Body of pancreas (tissue), 4 donors: Measurements from ENCODE around the gene DAPK2. TPM values are rescaled to one million over a fixed set of nuclear protein-coding genes. Genes with fewer than 3 reads are reported as not detected.

Source experiments
- ATAC-seq: fragments of 150-250 bp; one replicate; pipeline ENCODE4 v1.9.1; 2016
- DNase-seq, 4 donors: peaks; one replicate each; pipeline ENCODE4 v3.0.0-alpha.2; 2019
- H3K27ac ChIP-seq, 4 donors: fragments of 200-600 bp; sonication (generic); 1 replicate in 3 of 4; 2 replicates in 1 of 4; pipeline versions ENCODE4 v1.5.1 to v1.6.1; 2016 to 2019; ENCODE audit warnings: mild to moderate bottlenecking in 1 of 4, mixed read lengths in 1 of 4, moderate library complexity in 1 of 4
- H3K27me3 ChIP-seq, 2 donors: fragments of 200-600 bp; sonication (generic); one replicate each; pipeline ENCODE4 v1.6.0; 2016; ENCODE audit warnings: mild to moderate bottlenecking in 1 of 2
- H3K36me3 ChIP-seq, 2 donors: fragments of 200-600 bp; sonication (generic); replicated peaks in 1 of 2; 2 replicates each; pipeline ENCODE4 v1.5.1; 2016; ENCODE audit warnings: low read depth in 2 of 2; ENCODE audit not compliant: insufficient read depth in 1 of 2
- H3K4me1 ChIP-seq: fragments of 200-600 bp; sonication (generic); one replicate; pipeline ENCODE4 v1.6.0; 2016
- H3K4me3 ChIP-seq, 2 donors: fragments of 200-600 bp; sonication (generic); 1 replicate in 1 of 2; 2 replicates in 1 of 2; pipeline ENCODE4 v1.5.1; 2016 to 2019
- H3K9me3 ChIP-seq, 3 donors: fragments of 200-600 bp; sonication (generic); 1 replicate in 2 of 3; 2 replicates in 1 of 3; pipeline ENCODE4 v1.5.1; 2016
- POLR2A ChIP-seq, 3 donors: fragments of 450-650 bp; IDR thresholded peaks; one replicate each; pipeline ENCODE4 v1.6.1; 2016; ENCODE audit warnings: antibody characterized with exemption in 3 of 3, mild to moderate bottlenecking in 2 of 3
- WGBS, 2 donors: methylation state at CpG; one replicate each; pipeline ENCODE4 v1.1.5; 2017; 5-methylcytosine and 5-hydroxymethylcytosine counted together
- intact Hi-C: fragments of 100-400 bp; cut with DNase I; formaldehyde crosslinking; loops from one replicate; pipeline ENCODE4 v1.15.1; 2023
- total RNA-seq, 2 donors: library from RNA; depleted of rRNA; stranded (reverse); fragments of >200 nt; gene quantifications; one replicate each; pipeline ENCODE4 v1.1.0, GENCODE V29; 2016
- TF ChIP-seq, protein P1 (sequence below), 7 experiments: fragments of 450-650 bp in 4 of 7; fragments of 200-600 bp in 3 of 7; sonication (generic) in 3 of 7; IDR thresholded peaks; one replicate each; pipeline ENCODE4 v1.5.1; 2016 to 2019; ENCODE audit warnings: antibody characterized with exemption in 7 of 7

The DAPK2 gene
- total RNA-seq, 2 donors from 2014 or later = 2.9 to 5.9 TPM

DNA sequence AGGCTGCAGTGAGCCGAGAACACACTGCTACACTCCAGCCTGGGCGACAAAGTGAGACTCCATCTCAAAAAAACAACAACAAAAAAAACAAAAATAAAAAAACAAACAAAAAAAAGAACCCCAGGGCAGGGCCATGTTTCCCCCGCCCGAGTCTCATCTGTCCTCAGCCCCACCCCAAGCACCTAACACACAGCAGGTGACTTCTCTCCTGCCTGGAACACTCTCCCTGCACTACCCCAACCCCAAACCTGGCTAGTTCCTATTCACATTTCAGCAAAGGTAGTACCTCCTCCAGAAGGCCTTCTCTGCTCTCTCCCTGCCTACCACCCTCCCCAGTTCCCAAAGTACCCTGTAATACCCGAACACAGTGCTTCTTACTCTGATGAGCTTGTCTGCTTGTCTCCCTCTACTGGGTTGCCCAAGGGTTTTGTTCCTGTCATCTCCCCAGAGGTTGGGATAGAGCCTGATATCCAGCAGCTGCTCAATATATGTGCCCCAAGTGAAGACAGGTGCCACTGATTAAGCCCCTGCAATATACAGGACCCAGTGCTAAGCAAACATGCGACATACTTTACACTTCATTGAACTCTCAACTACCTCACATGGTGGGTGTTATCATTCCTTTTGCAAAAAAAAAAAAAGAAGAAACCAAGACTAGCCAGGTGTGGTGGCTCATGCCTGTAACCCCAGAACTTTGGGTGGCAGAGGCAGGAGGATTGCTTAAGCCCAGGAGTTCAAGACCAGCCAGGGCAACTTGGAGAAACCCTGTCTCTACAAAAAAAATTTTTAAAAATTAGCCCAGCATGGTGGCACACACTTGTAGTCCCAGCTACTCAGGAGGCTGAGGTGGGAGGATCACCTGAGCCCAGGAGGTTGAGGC lies 103.6 kb downstream of the DAPK2 start:
- DNase-seq = no peak
- intact Hi-C loops = no loop called here
- no peak for ATAC-seq

DNA sequence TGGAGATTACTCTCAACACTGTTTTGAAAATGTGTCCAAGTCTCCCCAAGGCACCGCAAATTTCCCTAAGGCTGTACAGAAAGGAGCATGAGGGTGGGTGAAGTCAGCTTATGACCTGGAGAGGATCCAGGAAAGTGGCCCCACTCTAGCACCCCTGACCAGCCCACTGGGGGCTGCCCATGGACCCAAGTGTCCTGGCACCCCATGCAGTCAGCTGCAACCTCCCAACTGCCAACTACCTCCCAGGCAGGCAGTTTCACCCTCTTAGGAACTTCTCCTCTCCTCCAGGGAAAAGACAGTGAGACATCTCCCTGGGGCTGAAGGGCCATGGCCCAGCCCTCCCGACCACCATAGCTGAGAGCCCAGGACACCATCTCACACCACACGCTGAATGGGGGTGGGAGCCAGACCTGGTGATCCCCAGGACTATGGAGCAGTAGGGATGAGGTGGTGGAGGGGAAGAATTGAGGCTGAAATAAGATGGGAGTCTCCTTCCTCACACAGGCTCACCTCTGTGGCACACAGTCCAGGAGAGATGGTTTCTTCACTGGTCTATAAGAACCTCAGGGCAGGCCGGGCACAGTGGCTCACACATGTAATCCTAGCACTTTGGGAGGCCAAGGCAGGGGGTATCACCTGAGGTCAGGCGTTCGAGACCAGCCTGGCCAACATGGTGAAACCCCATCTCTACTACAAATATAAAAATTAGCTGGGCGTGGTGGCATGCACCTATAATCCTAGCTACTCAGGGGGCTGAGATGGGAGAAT lies 104.4 kb downstream of the DAPK2 start:
- WGBS, 2 donors = 87 to 94% methylated on average over 7 of the region's 7 CpGs
- TF ChIP-seq POLR2A (IDR thresholded peaks at IDR 0.05) = no peak
- TF ChIP-seq, protein P1, sequence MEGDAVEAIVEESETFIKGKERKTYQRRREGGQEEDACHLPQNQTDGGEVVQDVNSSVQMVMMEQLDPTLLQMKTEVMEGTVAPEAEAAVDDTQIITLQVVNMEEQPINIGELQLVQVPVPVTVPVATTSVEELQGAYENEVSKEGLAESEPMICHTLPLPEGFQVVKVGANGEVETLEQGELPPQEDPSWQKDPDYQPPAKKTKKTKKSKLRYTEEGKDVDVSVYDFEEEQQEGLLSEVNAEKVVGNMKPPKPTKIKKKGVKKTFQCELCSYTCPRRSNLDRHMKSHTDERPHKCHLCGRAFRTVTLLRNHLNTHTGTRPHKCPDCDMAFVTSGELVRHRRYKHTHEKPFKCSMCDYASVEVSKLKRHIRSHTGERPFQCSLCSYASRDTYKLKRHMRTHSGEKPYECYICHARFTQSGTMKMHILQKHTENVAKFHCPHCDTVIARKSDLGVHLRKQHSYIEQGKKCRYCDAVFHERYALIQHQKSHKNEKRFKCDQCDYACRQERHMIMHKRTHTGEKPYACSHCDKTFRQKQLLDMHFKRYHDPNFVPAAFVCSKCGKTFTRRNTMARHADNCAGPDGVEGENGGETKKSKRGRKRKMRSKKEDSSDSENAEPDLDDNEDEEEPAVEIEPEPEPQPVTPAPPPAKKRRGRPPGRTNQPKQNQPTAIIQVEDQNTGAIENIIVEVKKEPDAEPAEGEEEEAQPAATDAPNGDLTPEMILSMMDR (IDR thresholded peaks at IDR 0.05) = no peak
- Histone ChIP-seq H3K9me3 (no peaks in the 10 kb centered on the region), H3K36me3 (no peaks in the 10 kb centered on the region), H3K4me1 (peaks cover 17% of the 10 kb centered on the region), H3K4me3 (no peak overlapping the region), H3K27ac (no peak overlapping the region), H3K27me3 (no peaks in the 10 kb centered on the region)
- no peak for ATAC-seq
- intact Hi-C loops = no loop called here
- no peak for DNase-seq

More for the DNA sequence above, 103.6 kb downstream of the DAPK2 start:
- no peak for TF ChIP-seq POLR2A (IDR thresholded peaks at IDR 0.05)
- TF ChIP-seq, protein P1 (IDR thresholded peaks at IDR 0.05) = no peak
- H3K27ac ChIP-seq = no peak overlapping the region
- no peaks in the 10 kb centered on the region for H3K9me3 ChIP-seq
- peaks cover 17% of the 10 kb centered on the region for H3K4me1 ChIP-seq
- 84 to 90% methylated on average over 6 of the region's 6 CpGs for WGBS, 2 donors
- no peaks in the 10 kb centered on the region for H3K36me3 ChIP-seq
- no peak overlapping the region for H3K4me3 ChIP-seq
- H3K27me3 ChIP-seq = no peaks in the 10 kb centered on the region

DNA sequence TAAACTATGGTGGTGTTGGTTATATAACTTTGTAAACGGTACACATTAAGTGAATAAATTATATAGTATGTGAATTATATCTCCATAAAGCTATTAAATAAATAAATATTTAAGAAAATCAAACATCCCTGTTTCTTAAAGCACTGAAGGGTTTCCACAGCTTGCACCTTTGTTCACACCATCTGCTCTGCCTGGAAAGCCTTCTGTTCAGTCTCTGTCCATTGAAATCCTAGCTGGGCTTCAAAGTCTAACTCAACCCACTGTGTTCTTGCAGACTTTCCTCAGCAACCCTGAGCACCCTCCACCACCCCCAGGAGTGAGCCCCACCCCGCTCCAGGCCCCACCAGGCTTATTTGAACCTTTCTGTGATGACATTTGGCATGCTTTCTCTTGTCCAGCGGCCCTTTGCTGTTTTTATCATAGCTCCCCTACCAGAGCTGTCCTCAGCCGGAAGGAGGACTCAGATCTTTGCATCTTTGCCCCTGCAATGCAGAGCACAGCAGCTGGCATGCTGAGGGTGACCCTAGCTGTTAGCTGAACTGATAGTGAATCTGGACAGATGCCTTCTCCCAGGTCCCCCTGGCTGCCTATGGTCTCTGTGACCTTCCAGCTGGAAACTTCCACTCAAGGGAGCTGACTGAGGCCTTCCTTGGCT lies 105.2 kb downstream of the DAPK2 start:
- no peak for DNase-seq
- Histone ChIP-seq H3K9me3 (no peaks in the 10 kb centered on the region), H3K4me3 (no peak overlapping the region), H3K27me3 (no peaks in the 10 kb centered on the region), H3K4me1 (peaks cover 17% of the 10 kb centered on the region), H3K36me3 (no peaks in the 10 kb centered on the region), H3K27ac (no peak overlapping the region)
- intact Hi-C loops = no loop called here
- 66 to 88% methylated on average over 4 of the region's 4 CpGs for WGBS, 2 donors
- TF ChIP-seq, protein P1 (IDR thresholded peaks at IDR 0.05) = no peak
- TF ChIP-seq POLR2A (IDR thresholded peaks at IDR 0.05) = no peak
- no peak for ATAC-seq

DNA sequence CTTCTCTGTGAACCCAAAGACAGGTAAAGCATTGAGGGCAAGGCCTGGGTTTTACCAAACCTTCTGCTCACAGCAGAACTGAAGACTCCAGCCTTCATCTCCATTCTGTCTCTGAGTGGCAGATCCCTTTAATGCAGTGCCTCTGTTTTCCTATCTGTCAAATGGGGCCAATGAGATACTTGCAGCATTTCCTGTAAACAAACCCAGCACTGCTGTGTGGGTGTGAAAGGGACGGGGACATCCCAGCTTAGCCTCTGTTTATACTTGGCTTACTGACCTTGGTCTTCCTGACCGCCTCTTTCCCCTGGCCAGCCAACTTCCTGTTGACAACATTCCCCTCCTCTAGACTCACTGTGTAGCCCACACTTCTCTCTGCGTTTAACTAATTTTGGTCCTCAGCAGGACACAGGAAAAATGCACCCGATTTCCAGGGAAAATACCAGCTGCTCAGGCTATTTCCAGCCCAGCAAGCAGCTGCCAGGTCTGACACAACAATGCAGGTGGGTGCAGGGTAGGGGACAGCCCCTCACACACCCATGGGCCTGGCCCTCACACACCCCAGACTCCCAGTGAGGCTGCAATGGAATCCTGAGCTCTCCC lies 106.7 kb downstream of the DAPK2 start:
- H3K4me3 ChIP-seq = no peak overlapping the region
- intact Hi-C loops = no loop called here
- ATAC-seq = peak; percentile 56

More for the DNA sequence above, 106.7 kb downstream of the DAPK2 start:
- Histone ChIP-seq H3K9me3 (no peaks in the 10 kb centered on the region), H3K27ac (peak overlapping the region in 2 of 4 donors; percentile 23 to 34), H3K36me3 (no peaks in the 10 kb centered on the region), H3K27me3 (no peaks in the 10 kb centered on the region), H3K4me1 (peaks cover 8% of the 10 kb centered on the region)
- TF ChIP-seq, protein P1 (IDR thresholded peaks at IDR 0.05) = no peak
- no peak for TF ChIP-seq POLR2A (IDR thresholded peaks at IDR 0.05)
- WGBS, 2 donors = 41 to 42% methylated on average over 4 of the region's 4 CpGs
- DNase-seq = peak; percentile 28 to 62 (median 33)
